NK-92 (cell line): ENCODE data around the gene FGR.
"Not testable (repeated sequence)": the region's sequence is repeated elsewhere in the genome, so short reads cannot be mapped to it uniquely, and the experiment has no call there.

Experiments
- DNase-seq: peaks from one replicate; lab custom pipeline; 2025; ENCODE audit not compliant: unreplicated experiment; lab: John Stamatoyannopoulos, UW

The FGR gene

DNA sequence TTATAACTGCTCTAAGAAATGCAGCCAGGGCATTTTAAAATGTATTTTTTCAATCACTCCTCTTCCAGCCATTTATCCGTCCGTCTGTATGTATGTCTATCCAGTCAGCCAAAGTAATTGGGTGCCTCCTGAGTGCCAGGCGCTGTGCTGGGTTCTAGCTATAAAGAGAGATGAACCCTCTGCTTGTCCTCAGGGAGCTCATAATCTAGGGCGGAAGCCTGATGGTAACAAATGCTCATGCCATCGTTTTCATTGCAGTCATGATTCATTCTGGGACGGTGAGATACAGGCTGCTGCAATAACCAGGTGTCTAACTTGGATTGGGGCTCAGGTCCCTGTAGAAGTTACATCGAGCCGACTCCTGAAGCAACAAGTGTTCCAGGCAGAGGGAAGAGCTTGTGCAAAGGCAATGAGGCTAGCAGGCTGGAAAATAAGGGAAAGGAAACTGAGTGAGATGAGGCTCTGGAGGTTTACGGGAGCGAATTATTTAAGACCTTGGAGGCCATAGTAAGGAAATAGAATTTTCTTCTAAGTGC, 25.4 kb upstream of the FGR start:
- no peak for DNase-seq

- DNase-seq: peak; percentile 41
These were observed 24.7 kb upstream of the FGR start for GRCh38 chr1:27659497-27660299.

- DNase-seq: no peak
These were observed 24.0 kb upstream of the FGR start for GRCh38 chr1:27658951-27659496.

- DNase-seq: no peak
These were observed 21.3 kb upstream of the FGR start for GRCh38 chr1:27656157-27656893.

- DNase-seq: no peak
These were observed 20.4 kb upstream of the FGR start for GRCh38 chr1:27655151-27655937.

DNA sequence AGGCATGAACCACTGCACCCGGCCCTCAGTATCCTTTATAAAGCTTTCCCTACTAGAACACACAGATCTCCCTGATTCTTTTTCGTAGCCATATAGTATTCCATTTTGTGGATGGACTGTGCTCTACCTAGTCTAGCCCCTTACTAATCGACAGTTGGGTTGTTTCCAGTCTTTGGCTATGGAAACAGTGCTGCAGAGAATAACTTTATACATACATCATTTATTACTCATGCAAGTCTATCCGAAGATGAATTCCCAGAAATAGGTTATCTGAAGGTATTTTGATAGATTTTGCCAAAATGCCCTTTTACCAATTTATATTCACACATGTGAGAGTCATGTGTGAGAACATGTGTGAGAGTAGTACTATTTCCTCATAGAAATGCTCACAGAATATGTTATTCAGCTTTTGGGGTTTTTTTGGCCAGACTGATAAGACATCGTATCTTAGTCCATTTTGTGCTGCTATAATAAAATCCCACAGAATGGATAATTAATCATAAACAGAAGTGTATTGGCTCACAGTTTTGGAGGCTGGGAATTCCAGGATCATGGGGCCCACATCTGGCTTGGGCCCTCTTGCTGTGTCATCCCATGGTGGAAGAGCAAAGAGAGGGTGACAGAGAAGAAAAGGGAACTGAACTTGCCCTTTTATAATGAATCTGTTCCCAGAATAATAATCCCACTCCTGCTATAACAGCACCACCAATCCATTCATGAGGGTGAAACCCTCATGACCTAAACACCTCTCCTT, 17.3 kb upstream of the FGR start:
- no peak for DNase-seq

GRCh38 chr1:27650539-27651175, 15.7 kb upstream of the FGR start:
- no peak for DNase-seq

DNA sequence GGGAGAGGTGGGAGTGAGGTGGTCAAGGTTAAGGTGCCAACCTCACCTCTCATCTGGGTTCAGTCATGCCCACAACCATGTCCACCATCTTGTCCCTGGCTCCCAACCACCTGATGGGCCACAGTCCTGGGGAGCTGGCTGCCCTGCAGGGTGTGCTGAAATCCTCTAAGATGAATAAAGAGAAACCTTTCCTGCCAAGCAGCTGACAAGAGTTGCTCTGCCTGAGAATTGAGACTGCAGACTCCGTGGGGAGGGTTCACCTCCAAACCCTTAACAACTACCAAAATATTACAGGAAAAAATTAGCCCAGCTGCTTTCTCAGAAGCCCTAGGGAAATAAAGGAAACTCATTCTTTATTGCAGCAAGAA, 15.2 kb upstream of the FGR start:
- no peak for DNase-seq

DNA sequence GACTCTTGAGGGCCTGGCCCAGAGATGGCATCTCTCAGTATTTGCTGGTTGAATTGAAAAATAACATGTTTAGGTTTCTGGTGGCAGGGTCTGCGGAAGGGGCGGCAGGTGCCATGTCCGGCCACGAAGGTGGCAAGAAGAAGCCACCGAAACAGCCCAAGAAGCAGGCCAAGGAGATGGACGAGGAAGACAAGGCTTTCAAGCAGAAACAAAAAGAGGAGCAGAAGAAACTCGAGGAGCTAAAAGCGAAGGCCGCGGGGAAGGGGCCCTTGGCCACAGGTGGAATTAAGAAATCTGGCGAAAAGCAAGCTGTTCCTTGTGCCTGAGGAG, 14.3 kb upstream of the FGR start:
- no peak for DNase-seq

GRCh38 chr1:27648602-27649305, 13.8 kb upstream of the FGR start:
- DNase-seq: no peak

DNA sequence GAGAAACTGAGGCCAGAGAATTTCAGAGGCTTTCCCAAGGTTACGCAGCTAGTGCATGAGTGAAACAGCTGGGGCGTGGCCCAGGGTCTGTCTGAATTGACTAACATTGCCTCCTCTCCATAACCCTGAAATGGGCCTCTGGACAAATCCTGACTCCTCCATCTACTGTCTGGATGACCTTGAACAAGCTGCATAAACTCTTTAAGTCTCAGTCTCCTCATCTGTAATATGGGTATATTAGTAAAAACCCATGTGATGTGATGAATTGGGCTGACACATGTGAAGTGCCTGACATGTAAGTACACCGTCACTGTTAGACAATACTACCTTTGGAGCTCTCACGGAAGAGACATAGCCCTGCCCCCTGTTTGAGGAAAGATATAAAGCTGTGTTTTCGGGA, 12.3 kb upstream of the FGR start:
- no peak for DNase-seq

GRCh38 chr1:27646676-27647075, 11.7 kb upstream of the FGR start:
- DNase-seq: no peak

DNA sequence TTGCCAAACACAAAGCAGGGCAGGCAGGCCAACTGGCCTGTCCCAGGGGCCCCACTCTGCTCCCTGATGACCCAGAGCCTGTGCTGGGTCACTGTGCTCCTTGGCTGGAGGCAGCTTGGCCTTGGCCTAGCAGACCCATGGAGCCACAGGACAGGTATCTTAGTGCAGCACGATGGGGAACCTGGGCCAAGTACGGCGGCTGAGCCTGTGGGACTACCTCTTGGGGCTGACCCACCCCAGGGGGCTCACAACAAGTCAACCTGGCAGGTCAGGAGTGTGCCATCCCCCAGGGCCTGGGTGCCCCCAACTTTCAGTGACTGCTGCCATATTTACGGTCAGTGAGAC, 10.1 kb upstream of the FGR start:
- DNase-seq: no peak

DNA sequence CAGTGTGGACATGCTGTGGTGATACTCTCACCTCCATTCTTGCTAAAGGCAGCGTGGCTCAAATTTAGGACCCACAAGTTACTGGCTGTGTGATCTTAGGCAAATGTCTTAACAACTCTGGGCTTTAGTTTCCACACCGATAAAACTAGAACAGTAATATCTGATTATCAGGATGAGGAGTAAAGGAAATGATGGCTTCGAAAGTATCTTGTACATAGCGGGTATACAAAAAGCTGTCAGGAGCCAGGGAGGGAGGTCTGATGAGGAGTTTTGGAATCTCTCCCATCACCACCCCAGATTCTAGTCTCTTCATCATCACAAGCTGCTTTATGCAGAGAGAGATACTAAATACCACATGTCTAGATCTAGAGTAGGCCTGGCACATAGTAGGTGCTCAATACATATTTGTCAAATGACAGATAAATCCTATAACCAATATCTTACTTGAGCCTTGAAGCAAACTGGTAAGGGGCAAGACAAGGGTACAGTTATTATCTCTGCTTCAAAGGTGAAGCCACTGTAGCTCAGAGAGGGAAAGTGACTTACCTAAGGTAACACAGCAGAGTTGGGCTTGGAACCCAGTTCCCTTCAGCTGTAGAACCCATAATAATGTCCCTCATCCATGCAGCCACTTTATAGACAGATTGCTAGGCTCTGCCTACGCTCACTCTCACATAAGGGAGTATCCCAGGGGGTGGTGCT, 9.5 kb upstream of the FGR start:
- no peak for DNase-seq

- no peak for DNase-seq
These were observed 8.8 kb upstream of the FGR start for GRCh38 chr1:27643600-27644368.

DNA sequence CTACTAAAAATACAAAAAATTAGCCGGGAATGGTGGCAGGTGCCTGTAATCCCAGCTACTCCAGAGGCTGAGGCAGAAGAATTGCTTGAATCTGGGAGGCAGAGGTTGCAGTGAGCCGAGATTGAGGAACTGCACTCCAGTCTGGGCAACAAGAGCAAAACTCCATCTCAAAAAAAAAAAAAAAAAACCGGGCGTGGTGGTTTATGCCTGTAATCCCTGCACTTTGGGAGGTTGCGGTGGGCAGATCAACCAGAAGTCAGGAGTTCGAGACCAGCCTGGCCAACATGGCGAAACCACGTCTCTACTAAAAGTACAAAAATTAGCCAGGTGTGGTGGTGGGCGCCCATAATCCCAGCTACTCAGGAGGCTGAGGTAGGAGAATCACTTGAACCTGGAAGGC, 5.5 kb upstream of the FGR start:
- not testable (repeated sequence) for DNase-seq

DNA sequence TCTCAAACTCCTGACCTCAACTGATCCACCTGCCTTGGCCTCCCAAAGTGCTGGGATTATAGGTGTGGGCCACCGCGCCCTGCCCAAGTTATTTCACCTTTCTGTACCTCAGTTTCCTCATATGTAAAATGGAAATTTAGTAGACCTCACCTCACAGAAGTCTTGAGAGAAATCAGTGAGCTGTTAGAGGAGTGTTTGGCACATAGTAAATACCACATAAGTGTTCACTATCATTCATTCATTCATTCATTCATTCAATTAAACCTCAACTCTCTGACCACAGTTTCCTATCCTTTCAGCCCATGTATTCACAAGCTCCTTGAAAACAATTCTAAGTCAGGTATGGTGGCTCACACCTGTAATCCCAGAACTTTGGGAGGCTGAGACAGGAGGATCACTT, 3.8 kb upstream of the FGR start:
- DNase-seq: no peak

- no peak for DNase-seq
These were observed 3.2 kb upstream of the FGR start for GRCh38 chr1:27638047-27638734.
